ENCODE results near the gene HOXD3. TPM values are rescaled to one million over a fixed set of nuclear protein-coding genes. Genes with fewer than 3 reads are reported as not detected.
A peak's percentile ranks its signal among the peaks of the same experiment; 100 is the strongest.

Gene HOXD3
- total and polyA plus RNA-seq, 7 experiments from 2014 or later, result not detected

DNA sequence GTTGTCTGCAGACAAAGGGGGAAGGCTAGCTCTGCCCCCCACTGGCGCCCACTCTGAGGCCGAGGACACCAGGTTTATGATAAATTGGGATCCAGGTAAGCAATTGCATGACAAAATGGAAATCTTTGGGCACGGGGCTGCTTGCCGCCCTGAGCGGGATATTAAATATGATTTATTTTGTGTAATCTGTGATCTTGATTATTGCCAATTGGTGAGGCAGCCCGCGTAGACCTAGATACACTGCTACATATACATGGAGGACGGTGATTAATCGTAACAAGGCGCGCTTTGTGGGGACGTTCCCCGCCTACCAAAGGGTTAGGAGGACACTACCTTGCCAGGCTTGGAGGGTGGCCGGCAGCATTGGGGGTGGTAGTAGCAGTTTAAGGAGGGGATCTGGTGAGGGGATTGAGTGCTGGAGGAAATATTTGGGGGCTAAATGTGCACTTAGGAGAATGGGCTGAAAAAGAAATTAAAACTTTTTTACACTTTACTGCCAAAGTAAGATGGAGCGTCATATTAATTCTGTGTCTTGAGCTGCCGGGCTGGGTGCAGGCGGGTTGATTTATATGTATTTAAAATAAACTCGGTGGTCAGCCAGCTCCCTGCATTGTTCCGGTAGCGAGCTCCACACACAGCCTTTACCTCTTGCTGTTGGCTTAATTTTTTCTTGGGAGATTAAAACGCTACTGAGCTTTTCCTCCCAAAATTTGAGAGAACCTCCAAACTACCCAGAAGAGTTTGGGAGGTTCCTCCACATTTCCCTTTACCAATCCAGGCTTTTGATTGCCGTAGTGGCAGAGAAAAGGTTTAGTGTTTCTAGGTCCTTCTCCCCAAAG is 4.1 kb downstream of the HOXD3 start:
- peak overlapping the region in 1 of 9 donors; percentile 30 for H3K27ac Mint-ChIP-seq
- H3K4me3 ChIP-seq (ENCODE audit: low read length), result no peak overlapping the region
- peak overlapping the region in 4 of 10 donors; percentile 0 to 46 (median 42) for H3K4me3 Mint-ChIP-seq
- H3K9me3 ChIP-seq (ENCODE audit: control insufficient read depth in 2 of 3, low read length in 3 of 3), result peaks cover 0 to 5% (median 0%) of the 10 kb centered on the region in 3 experiments
- peaks cover 8 to 34% (median 27%) of the 10 kb centered on the region in 7 donors for H3K4me1 Mint-ChIP-seq
- CTCF ChIA-PET, result interaction anchor here (0.8 kb wide), 1 partner anchor 15 kb away, joined by 3 read pairs; no protein-coding TSS in a partner anchor
- peaks cover 0 to 6% of the 10 kb centered on the region in 2 donors for H3K4me1 ChIP-seq (ENCODE audit: control insufficient read depth in 2 of 2, insufficient read depth in 2 of 2, low read length in 2 of 2)
- no peaks in the 10 kb centered on the region for H3K36me3 ChIP-seq (ENCODE audit: control insufficient read depth in 2 of 3, insufficient read depth in 3 of 3, low read length in 3 of 3)
- no peak overlapping the region for H3K27ac ChIP-seq (ENCODE audit: low read depth, low read length)
- DNase-seq, result no peak
- peaks cover 0 to 8% (median 3%) of the 10 kb centered on the region in 5 donors for H3K36me3 Mint-ChIP-seq
- H3K9me3 Mint-ChIP-seq, result peaks cover 0 to 21% (median 5%) of the 10 kb centered on the region in 11 donors
- peaks cover 68 to 91% (median 88%) of the 10 kb centered on the region in 5 donors for H3K27me3 Mint-ChIP-seq
- no peak for ATAC-seq
- H3K27me3 ChIP-seq (ENCODE audit: control insufficient read depth in 2 of 2, insufficient read depth in 2 of 2, low read length in 2 of 2), result peaks cover 10 to 58% of the 10 kb centered on the region in 2 donors
- POLR2A ChIA-PET, result no interaction called here
- intact Hi-C loops (cut with micrococcal nuclease), result loop anchor here in 1 of 2 donors (5.0 to 10.0 kb wide), 2 partner anchors 49 to 1826 kb away; partner anchors contain the start of gene SP9

DNA sequence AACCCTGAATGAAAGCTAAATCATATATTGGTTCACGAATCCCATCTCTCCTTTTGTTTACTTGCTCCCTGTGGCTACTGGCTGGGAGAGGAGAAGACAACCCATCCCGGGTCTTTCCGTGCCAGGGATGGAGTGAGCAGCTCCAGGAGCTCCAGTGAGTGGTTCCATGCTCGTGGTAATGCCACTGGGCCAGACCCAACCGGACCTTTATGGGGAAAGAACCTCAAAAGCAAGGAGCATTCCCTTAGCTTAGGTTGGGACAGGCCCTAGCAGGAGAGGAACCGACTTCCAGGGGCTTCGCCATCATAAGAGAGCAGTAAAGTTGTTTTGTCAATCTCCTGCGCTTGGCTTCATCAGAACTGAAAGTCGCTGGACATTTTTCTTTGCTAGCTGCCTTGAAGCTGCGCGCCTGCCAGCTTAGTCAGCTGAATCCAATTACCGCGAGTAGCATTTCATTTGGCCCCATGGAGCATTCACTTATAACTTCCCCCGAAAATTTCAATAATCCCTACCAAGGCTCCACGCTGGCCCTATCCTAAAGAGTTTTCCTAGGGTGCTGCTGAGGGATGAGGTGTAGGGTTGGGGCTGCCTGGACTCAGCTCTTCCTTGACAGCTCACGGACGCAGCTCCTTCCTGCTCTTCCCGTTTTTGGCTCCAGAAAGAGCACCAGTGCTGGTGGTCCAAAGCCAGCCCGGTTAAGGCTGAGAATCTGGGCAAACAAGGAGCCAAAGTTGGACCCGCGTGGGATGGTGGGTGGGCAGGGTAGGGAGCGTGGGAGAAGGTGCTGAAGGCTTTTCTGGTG is 4.9 kb downstream of the HOXD3 start:
- H3K27ac ChIP-seq (ENCODE audit: low read depth, low read length), result no peak overlapping the region
- no peak for DNase-seq
- Mint-ChIP-seq H3K4me3 (peak overlapping the region in 3 of 10 donors; percentile 7 to 28 (median 23)), H3K4me1 (peaks cover 8 to 32% (median 23%) of the 10 kb centered on the region in 7 donors), H3K36me3 (peaks cover 0 to 8% (median 3%) of the 10 kb centered on the region in 5 donors), H3K27me3 (peaks cover 72 to 92% (median 90%) of the 10 kb centered on the region in 5 donors), H3K27ac (peak overlapping the region in 1 of 9 donors; percentile 65), H3K9me3 (peaks cover 0 to 25% (median 5%) of the 10 kb centered on the region in 11 donors)
- peaks cover 0 to 5% (median 0%) of the 10 kb centered on the region in 3 experiments for H3K9me3 ChIP-seq (ENCODE audit: control insufficient read depth in 2 of 3, low read length in 3 of 3)
- intact Hi-C loops (cut with micrococcal nuclease), result loop anchor here in 1 of 2 donors (2.0 to 10.0 kb wide), 3 partner anchors 50 to 1827 kb away; partner anchors contain the start of gene SP9
- POLR2A ChIA-PET, result no interaction called here
- no peak for ATAC-seq
- H3K36me3 ChIP-seq (ENCODE audit: control insufficient read depth in 2 of 3, insufficient read depth in 3 of 3, low read length in 3 of 3), result no peaks in the 10 kb centered on the region
- CTCF ChIA-PET, result interaction anchor here (0.8 kb wide), 1 partner anchor 16 kb away, joined by 3 read pairs; no protein-coding TSS in a partner anchor
- no peak overlapping the region for H3K4me3 ChIP-seq (ENCODE audit: low read length)
- H3K4me1 ChIP-seq (ENCODE audit: control insufficient read depth in 2 of 2, insufficient read depth in 2 of 2, low read length in 2 of 2), result peaks cover 0 to 6% of the 10 kb centered on the region in 2 donors
- H3K27me3 ChIP-seq (ENCODE audit: control insufficient read depth in 2 of 2, insufficient read depth in 2 of 2, low read length in 2 of 2), result peaks cover 10 to 54% of the 10 kb centered on the region in 2 donors

DNA sequence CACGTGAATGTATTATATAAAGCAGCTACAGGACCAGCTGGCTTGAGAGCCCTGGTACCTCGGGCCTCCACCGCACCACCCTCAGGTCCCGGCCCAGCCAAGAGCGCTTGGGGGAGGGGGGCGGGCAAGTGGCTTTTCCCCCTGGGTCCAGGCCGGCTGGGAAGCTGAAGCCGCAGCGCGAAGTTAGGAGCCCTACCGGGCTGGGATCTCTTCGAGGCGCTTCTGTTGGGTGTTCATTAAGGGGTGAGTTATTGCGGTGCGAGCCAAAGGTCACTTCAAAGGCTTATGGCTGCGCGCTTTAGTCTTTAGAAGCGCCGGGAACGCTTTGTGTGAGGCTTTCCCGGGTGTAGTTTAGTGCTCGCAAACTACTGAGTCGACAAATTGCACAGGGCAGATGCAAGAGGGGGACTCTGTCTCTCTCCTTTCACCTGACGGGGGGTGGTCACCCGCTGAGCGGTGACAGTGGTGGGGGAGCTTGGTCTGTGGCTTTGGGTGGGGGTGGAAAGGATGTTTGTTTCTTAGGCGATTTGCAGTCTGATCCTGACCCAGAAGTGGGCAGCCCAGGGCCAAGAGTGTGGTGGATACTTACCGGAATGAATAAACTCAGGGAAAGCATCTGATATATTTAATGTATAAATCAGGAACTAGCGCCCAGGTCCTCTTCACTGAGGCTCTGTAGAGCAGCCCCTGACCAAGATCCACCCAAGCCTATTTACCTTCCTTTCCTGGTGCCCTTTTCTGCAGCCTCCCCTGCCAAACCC is 6.0 kb downstream of the HOXD3 start:
- ChIA-PET POLR2A (no interaction called here), CTCF (no interaction called here)
- DNase-seq (no peak), ATAC-seq (no peak)
- H3K27ac Mint-ChIP-seq, result peak overlapping the region in 2 of 9 donors; percentile 22 to 73
- intact Hi-C loops (cut with micrococcal nuclease), result loop anchor here in 1 of 2 donors (2.0 to 10.0 kb wide), 3 partner anchors 51 to 1828 kb away; partner anchors contain the start of gene SP9
- H3K27me3 Mint-ChIP-seq, result peaks cover 73 to 95% (median 90%) of the 10 kb centered on the region in 5 donors
- peaks cover 0 to 8% (median 2%) of the 10 kb centered on the region in 5 donors for H3K36me3 Mint-ChIP-seq
- peaks cover 0 to 33% (median 6%) of the 10 kb centered on the region in 11 donors for H3K9me3 Mint-ChIP-seq
- H3K4me3 Mint-ChIP-seq, result peak overlapping the region in 3 of 10 donors; percentile 0 to 69 (median 21)
- peaks cover 3 to 23% (median 14%) of the 10 kb centered on the region in 7 donors for H3K4me1 Mint-ChIP-seq
- H3K4me1 ChIP-seq (ENCODE audit: control insufficient read depth in 2 of 2, insufficient read depth in 2 of 2, low read length in 2 of 2), result peaks cover 0 to 6% of the 10 kb centered on the region in 2 donors
- no peak overlapping the region for H3K27ac ChIP-seq (ENCODE audit: low read depth, low read length)
- no peaks in the 10 kb centered on the region for H3K36me3 ChIP-seq (ENCODE audit: control insufficient read depth in 2 of 3, insufficient read depth in 3 of 3, low read length in 3 of 3)
- peaks cover 0 to 5% (median 0%) of the 10 kb centered on the region in 3 experiments for H3K9me3 ChIP-seq (ENCODE audit: control insufficient read depth in 2 of 3, low read length in 3 of 3)
- peaks cover 9 to 46% of the 10 kb centered on the region in 2 donors for H3K27me3 ChIP-seq (ENCODE audit: control insufficient read depth in 2 of 2, insufficient read depth in 2 of 2, low read length in 2 of 2)
- H3K4me3 ChIP-seq (ENCODE audit: low read length), result no peak overlapping the region

DNA sequence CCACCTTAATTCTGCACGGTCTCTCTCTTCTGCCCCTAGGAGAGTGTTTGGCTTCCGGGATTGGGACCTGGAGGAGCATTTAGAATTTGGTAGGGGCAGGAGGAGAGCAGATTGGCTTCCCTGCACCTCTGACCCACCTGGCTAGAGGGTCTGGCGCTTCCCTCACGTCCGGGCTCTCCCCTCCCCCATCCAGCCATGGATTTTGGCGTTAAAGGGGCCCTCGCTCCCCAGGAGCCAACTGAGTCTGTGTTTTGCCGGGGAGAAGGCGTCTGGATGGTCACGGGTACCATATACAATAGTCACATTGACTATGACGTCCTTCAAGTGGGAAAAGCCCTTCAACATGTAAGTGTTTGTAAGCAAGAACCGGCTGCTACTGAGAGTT is 6.6 kb downstream of the HOXD3 start:
- Mint-ChIP-seq H3K9me3 (peaks cover 0 to 33% (median 6%) of the 10 kb centered on the region in 11 donors), H3K27ac (peak overlapping the region in 3 of 9 donors; percentile 22 to 73 (median 66)), H3K36me3 (peaks cover 0 to 8% (median 0%) of the 10 kb centered on the region in 5 donors), H3K4me3 (peak overlapping the region in 3 of 10 donors; percentile 0 to 69 (median 27)), H3K27me3 (peaks cover 71 to 93% (median 90%) of the 10 kb centered on the region in 5 donors), H3K4me1 (peaks cover 3 to 18% (median 9%) of the 10 kb centered on the region in 7 donors)
- ATAC-seq (no peak), DNase-seq (no peak)
- peaks cover 5 to 42% of the 10 kb centered on the region in 2 donors for H3K27me3 ChIP-seq (ENCODE audit: control insufficient read depth in 2 of 2, insufficient read depth in 2 of 2, low read length in 2 of 2)
- ChIA-PET POLR2A (no interaction called here), CTCF (no interaction called here)
- intact Hi-C loops (cut with micrococcal nuclease), result loop anchor here in 1 of 2 donors (2.0 to 10.0 kb wide), 3 partner anchors 51 to 1829 kb away; partner anchors contain the start of gene SP9
- peaks cover 0 to 5% (median 0%) of the 10 kb centered on the region in 3 experiments for H3K9me3 ChIP-seq (ENCODE audit: control insufficient read depth in 2 of 3, low read length in 3 of 3)
- peaks cover 0 to 6% of the 10 kb centered on the region in 2 donors for H3K4me1 ChIP-seq (ENCODE audit: control insufficient read depth in 2 of 2, insufficient read depth in 2 of 2, low read length in 2 of 2)
- no peak overlapping the region for H3K27ac ChIP-seq (ENCODE audit: low read depth, low read length)
- no peaks in the 10 kb centered on the region for H3K36me3 ChIP-seq (ENCODE audit: control insufficient read depth in 2 of 3, insufficient read depth in 3 of 3, low read length in 3 of 3)
- no peak overlapping the region for H3K4me3 ChIP-seq (ENCODE audit: low read length)

DNA sequence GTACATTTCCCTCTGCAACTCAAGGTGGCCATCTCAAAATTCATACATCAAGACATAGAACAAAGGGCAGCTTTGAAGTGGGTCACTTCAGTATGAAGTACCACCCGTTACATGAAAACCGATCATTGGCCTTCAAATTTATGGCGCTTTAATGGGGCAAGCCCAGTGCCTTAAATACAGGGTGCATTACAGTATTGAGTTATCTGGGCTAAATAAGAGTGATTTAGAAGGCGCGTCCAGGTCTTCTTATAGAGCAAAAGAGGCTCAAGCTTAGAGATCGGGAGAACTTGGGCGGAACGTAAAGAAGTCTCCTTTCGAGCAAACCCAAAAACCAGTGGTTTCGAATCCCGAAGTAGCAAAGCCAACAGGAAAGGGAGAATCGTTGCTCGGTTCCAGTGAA is 7.1 kb downstream of the HOXD3 start:
- Mint-ChIP-seq H3K9me3 (peaks cover 0 to 33% (median 6%) of the 10 kb centered on the region in 11 donors), H3K36me3 (peaks cover 0 to 8% (median 0%) of the 10 kb centered on the region in 5 donors), H3K4me3 (peak overlapping the region in 6 of 10 donors; percentile 27 to 69 (median 49)), H3K27ac (peak overlapping the region in 3 of 9 donors; percentile 25 to 73 (median 66)), H3K27me3 (peaks cover 71 to 96% (median 89%) of the 10 kb centered on the region in 5 donors), H3K4me1 (peaks cover 3 to 18% (median 9%) of the 10 kb centered on the region in 7 donors)
- Histone ChIP-seq H3K27me3 (ENCODE audit: control insufficient read depth in 2 of 2, insufficient read depth in 2 of 2, low read length in 2 of 2) (peaks cover 5 to 42% of the 10 kb centered on the region in 2 donors), H3K9me3 (ENCODE audit: control insufficient read depth in 2 of 3, low read length in 3 of 3) (peaks cover 0 to 5% (median 0%) of the 10 kb centered on the region in 3 experiments), H3K4me3 (ENCODE audit: low read length) (no peak overlapping the region), H3K27ac (ENCODE audit: low read depth, low read length) (no peak overlapping the region), H3K4me1 (ENCODE audit: control insufficient read depth in 2 of 2, insufficient read depth in 2 of 2, low read length in 2 of 2) (peaks cover 0 to 6% of the 10 kb centered on the region in 2 donors), H3K36me3 (ENCODE audit: control insufficient read depth in 2 of 3, insufficient read depth in 3 of 3, low read length in 3 of 3) (no peaks in the 10 kb centered on the region)
- DNase-seq, result no peak
- no peak for ATAC-seq
- ChIA-PET POLR2A (no interaction called here), CTCF (no interaction called here)
- intact Hi-C loops (cut with micrococcal nuclease), result loop anchor here in 1 of 2 donors (5.0 to 10.0 kb wide), 2 partner anchors 52 to 1829 kb away; partner anchors contain the start of gene SP9
